ENCODE measurements around the gene SERAC1.

SERAC1 gene

GRCh38 chr6:158086054-158086503, 82.0 kb downstream of the SERAC1 start:
- H3K27ac Mint-ChIP-seq = peak overlapping the region; percentile 20
- H3K36me3 Mint-ChIP-seq (ENCODE audit: low read depth) = peaks cover 38% of the 10 kb centered on the region
- H3K27me3 Mint-ChIP-seq (ENCODE audit: low read depth) = no peaks in the 10 kb centered on the region
- no peaks in the 10 kb centered on the region for H3K9me3 Mint-ChIP-seq
- no peak overlapping the region for H3K4me3 Mint-ChIP-seq
- H3K4me1 Mint-ChIP-seq (ENCODE audit: low read depth) = peaks cover 12% of the 10 kb centered on the region

- Mint-ChIP-seq H3K27ac (no peak overlapping the region), H3K4me3 (no peak overlapping the region)
These were observed 82.6 kb downstream of the SERAC1 start for GRCh38 chr6:158085261-158086053.

GRCh38 chr6:158083455-158084325, 84.4 kb downstream of the SERAC1 start:
- Mint-ChIP-seq H3K27ac (no peak overlapping the region), H3K4me1 (ENCODE audit: low read depth) (peaks cover 12% of the 10 kb centered on the region), H3K4me3 (no peak overlapping the region), H3K9me3 (no peaks in the 10 kb centered on the region), H3K27me3 (ENCODE audit: low read depth) (no peaks in the 10 kb centered on the region), H3K36me3 (ENCODE audit: low read depth) (peaks cover 36% of the 10 kb centered on the region)

More at GRCh38 chr6:158085261-158086053, 82.6 kb downstream of the SERAC1 start:
- Mint-ChIP-seq H3K9me3 (no peaks in the 10 kb centered on the region), H3K27me3 (ENCODE audit: low read depth) (no peaks in the 10 kb centered on the region), H3K4me1 (ENCODE audit: low read depth) (peaks cover 12% of the 10 kb centered on the region), H3K36me3 (ENCODE audit: low read depth) (peaks cover 39% of the 10 kb centered on the region)

GRCh38 chr6:158081657-158081935, 86.5 kb downstream of the SERAC1 start:
- Mint-ChIP-seq H3K4me3 (no peak overlapping the region), H3K27ac (no peak overlapping the region), H3K9me3 (no peaks in the 10 kb centered on the region), H3K27me3 (ENCODE audit: low read depth) (no peaks in the 10 kb centered on the region), H3K36me3 (ENCODE audit: low read depth) (peaks cover 38% of the 10 kb centered on the region), H3K4me1 (ENCODE audit: low read depth) (peaks cover 10% of the 10 kb centered on the region)

- H3K4me3 Mint-ChIP-seq = no peak overlapping the region
- no peak overlapping the region for H3K27ac Mint-ChIP-seq
- H3K27me3 Mint-ChIP-seq (ENCODE audit: low read depth) = no peaks in the 10 kb centered on the region
These were observed 87.0 kb downstream of the SERAC1 start for GRCh38 chr6:158080849-158081656.

GRCh38 chr6:158078320-158078719, 89.7 kb downstream of the SERAC1 start:
- no peak overlapping the region for H3K27ac Mint-ChIP-seq
- no peaks in the 10 kb centered on the region for H3K9me3 Mint-ChIP-seq
- no peaks in the 10 kb centered on the region for H3K27me3 Mint-ChIP-seq (ENCODE audit: low read depth)
- H3K36me3 Mint-ChIP-seq (ENCODE audit: low read depth) = peaks cover 41% of the 10 kb centered on the region
- no peak overlapping the region for H3K4me3 Mint-ChIP-seq
- H3K4me1 Mint-ChIP-seq (ENCODE audit: low read depth) = no peaks in the 10 kb centered on the region

More at GRCh38 chr6:158080849-158081656, 87.0 kb downstream of the SERAC1 start:
- peaks cover 5% of the 10 kb centered on the region for H3K4me1 Mint-ChIP-seq (ENCODE audit: low read depth)
- H3K36me3 Mint-ChIP-seq (ENCODE audit: low read depth) = peaks cover 38% of the 10 kb centered on the region
- H3K9me3 Mint-ChIP-seq = no peaks in the 10 kb centered on the region

- Mint-ChIP-seq H3K4me3 (no peak overlapping the region), H3K9me3 (no peaks in the 10 kb centered on the region), H3K4me1 (ENCODE audit: low read depth) (no peaks in the 10 kb centered on the region), H3K27me3 (ENCODE audit: low read depth) (no peaks in the 10 kb centered on the region), H3K27ac (no peak overlapping the region), H3K36me3 (ENCODE audit: low read depth) (peaks cover 38% of the 10 kb centered on the region)
These were observed 90.4 kb downstream of the SERAC1 start for GRCh38 chr6:158077676-158078075.

GRCh38 chr6:158076548-158076947, 91.5 kb downstream of the SERAC1 start:
- H3K27ac Mint-ChIP-seq = no peak overlapping the region
- no peaks in the 10 kb centered on the region for H3K27me3 Mint-ChIP-seq (ENCODE audit: low read depth)
- no peak overlapping the region for H3K4me3 Mint-ChIP-seq
- H3K4me1 Mint-ChIP-seq (ENCODE audit: low read depth) = peaks cover 5% of the 10 kb centered on the region
- peaks cover 38% of the 10 kb centered on the region for H3K36me3 Mint-ChIP-seq (ENCODE audit: low read depth)
- no peaks in the 10 kb centered on the region for H3K9me3 Mint-ChIP-seq

GRCh38 chr6:158073776-158074175, 94.3 kb downstream of the SERAC1 start:
- Mint-ChIP-seq H3K36me3 (ENCODE audit: low read depth) (peaks cover 47% of the 10 kb centered on the region), H3K4me3 (no peak overlapping the region), H3K27ac (no peak overlapping the region), H3K27me3 (ENCODE audit: low read depth) (no peaks in the 10 kb centered on the region), H3K4me1 (ENCODE audit: low read depth) (peaks cover 15% of the 10 kb centered on the region), H3K9me3 (no peaks in the 10 kb centered on the region)

GRCh38 chr6:158072083-158072721, 95.9 kb downstream of the SERAC1 start:
- Mint-ChIP-seq H3K4me3 (no peak overlapping the region), H3K9me3 (no peaks in the 10 kb centered on the region), H3K27ac (peak overlapping the region; percentile 65), H3K27me3 (ENCODE audit: low read depth) (no peaks in the 10 kb centered on the region), H3K4me1 (ENCODE audit: low read depth) (peaks cover 25% of the 10 kb centered on the region), H3K36me3 (ENCODE audit: low read depth) (peaks cover 41% of the 10 kb centered on the region)

GRCh38 chr6:158071121-158072082, 96.7 kb downstream of the SERAC1 start:
- no peaks in the 10 kb centered on the region for H3K9me3 Mint-ChIP-seq
- H3K4me1 Mint-ChIP-seq (ENCODE audit: low read depth) = peaks cover 25% of the 10 kb centered on the region
- H3K36me3 Mint-ChIP-seq (ENCODE audit: low read depth) = peaks cover 41% of the 10 kb centered on the region
- no peak overlapping the region for H3K27ac Mint-ChIP-seq
- H3K4me3 Mint-ChIP-seq = no peak overlapping the region
- H3K27me3 Mint-ChIP-seq (ENCODE audit: low read depth) = no peaks in the 10 kb centered on the region

GRCh38 chr6:158070513-158070912, 97.5 kb downstream of the SERAC1 start:
- Mint-ChIP-seq H3K27ac (no peak overlapping the region), H3K4me1 (ENCODE audit: low read depth) (peaks cover 26% of the 10 kb centered on the region), H3K36me3 (ENCODE audit: low read depth) (peaks cover 36% of the 10 kb centered on the region), H3K4me3 (no peak overlapping the region), H3K9me3 (no peaks in the 10 kb centered on the region), H3K27me3 (ENCODE audit: low read depth) (no peaks in the 10 kb centered on the region)

GRCh38 chr6:158069800-158070195, 98.3 kb downstream of the SERAC1 start:
- H3K4me1 Mint-ChIP-seq (ENCODE audit: low read depth) = peaks cover 27% of the 10 kb centered on the region
- no peak overlapping the region for H3K4me3 Mint-ChIP-seq
- no peaks in the 10 kb centered on the region for H3K27me3 Mint-ChIP-seq (ENCODE audit: low read depth)
- H3K27ac Mint-ChIP-seq = no peak overlapping the region
- H3K9me3 Mint-ChIP-seq = no peaks in the 10 kb centered on the region
- H3K36me3 Mint-ChIP-seq (ENCODE audit: low read depth) = peaks cover 35% of the 10 kb centered on the region
